Measurements from ENCODE around the gene LGR6.

DNA sequence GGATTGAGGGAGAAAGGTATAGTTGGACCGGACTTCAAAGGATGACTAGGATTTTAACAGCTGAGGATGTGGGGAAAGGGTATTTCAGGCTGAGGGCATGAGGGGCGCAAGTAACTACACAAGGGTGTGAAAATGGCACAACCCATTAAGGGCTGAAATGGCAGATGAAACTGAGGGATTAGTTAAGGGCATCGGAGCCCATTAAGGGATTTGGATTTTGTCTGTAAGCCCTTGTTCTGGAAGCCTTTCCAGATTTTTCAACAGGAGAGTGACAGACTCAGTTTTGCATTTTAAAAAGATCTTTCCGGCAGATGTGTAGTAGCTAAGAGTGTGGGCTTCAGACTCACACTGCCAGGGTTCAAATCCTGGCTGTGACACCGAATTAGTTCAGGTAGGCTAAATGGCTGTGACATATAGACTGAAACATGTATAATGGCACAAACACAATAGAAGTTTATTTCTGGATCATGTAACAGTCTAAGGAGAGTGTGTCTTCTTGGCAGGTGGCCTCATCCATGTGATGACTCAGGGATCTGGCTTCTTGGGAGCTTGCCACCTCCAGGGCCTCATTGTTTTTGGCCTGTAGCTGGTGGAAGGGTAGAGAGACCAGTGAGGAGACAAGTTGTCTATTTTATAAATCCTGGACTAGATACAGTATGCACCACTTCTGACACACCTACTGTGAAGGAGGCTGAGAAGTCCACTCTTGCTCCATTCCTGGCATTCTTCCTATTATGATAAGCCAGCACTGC, 98.5 kb downstream of the LGR6 start:
- TF ChIP-seq POLR2A (IDR thresholded peaks at IDR 0.05), result no peak
- TF ChIP-seq, protein P1, sequence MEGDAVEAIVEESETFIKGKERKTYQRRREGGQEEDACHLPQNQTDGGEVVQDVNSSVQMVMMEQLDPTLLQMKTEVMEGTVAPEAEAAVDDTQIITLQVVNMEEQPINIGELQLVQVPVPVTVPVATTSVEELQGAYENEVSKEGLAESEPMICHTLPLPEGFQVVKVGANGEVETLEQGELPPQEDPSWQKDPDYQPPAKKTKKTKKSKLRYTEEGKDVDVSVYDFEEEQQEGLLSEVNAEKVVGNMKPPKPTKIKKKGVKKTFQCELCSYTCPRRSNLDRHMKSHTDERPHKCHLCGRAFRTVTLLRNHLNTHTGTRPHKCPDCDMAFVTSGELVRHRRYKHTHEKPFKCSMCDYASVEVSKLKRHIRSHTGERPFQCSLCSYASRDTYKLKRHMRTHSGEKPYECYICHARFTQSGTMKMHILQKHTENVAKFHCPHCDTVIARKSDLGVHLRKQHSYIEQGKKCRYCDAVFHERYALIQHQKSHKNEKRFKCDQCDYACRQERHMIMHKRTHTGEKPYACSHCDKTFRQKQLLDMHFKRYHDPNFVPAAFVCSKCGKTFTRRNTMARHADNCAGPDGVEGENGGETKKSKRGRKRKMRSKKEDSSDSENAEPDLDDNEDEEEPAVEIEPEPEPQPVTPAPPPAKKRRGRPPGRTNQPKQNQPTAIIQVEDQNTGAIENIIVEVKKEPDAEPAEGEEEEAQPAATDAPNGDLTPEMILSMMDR (IDR thresholded peaks at IDR 0.05), result no peak

Data from right lobe of liver (tissue), 4 donors.